Endodermal cell (in vitro differentiated cells): ENCODE measurements around the gene BAHCC1. TPM values are rescaled to one million over a fixed set of nuclear protein-coding genes. Genes with fewer than 3 reads are reported as not detected.

Experiments
- DNase-seq: peaks from one replicate; pipeline ENCODE4 v3.0.0-alpha.2; 2017
- H3K27ac ChIP-seq: 2 replicates; pipeline ENCODE4 v1.5.1; 2013; ENCODE audit warnings: mild to moderate bottlenecking, low read depth, low read length, moderate library complexity
- H3K27me3 ChIP-seq: 2 replicates; pipeline ENCODE4 v1.6.1; 2013; ENCODE audit warnings: mild to moderate bottlenecking, low read length, moderate library complexity; ENCODE audit not compliant: insufficient read depth, control insufficient read depth, poor library complexity, severe bottlenecking
- H3K36me3 ChIP-seq: 2 replicates; pipeline ENCODE4 v1.7.0; 2013; ENCODE audit warnings: mild to moderate bottlenecking, low read length, moderate library complexity; ENCODE audit not compliant: control insufficient read depth, insufficient read depth
- H3K4me1 ChIP-seq: one replicate; pipeline ENCODE4 v1.7.0; 2013; ENCODE audit warnings: low read length; ENCODE audit not compliant: control insufficient read depth, insufficient read depth
- H3K4me3 ChIP-seq: 2 replicates; pipeline ENCODE4 v1.5.1; 2013; ENCODE audit warnings: mild to moderate bottlenecking, low read length, moderate library complexity
- H3K9ac ChIP-seq: 2 replicates; pipeline ENCODE4 v1.6.1; 2013; ENCODE audit warnings: mild to moderate bottlenecking, low read length, moderate library complexity; ENCODE audit not compliant: poor library complexity, severe bottlenecking; ENCODE audit errors: extremely low read depth
- H3K9me3 ChIP-seq: 2 replicates; pipeline ENCODE4 v1.6.1; 2013; ENCODE audit warnings: mild to moderate bottlenecking, low read length, moderate library complexity; ENCODE audit not compliant: control insufficient read depth
- H3K27ac Mint-ChIP-seq: 2 replicates; pipeline ENCODE4 v1.8.0; 2020; ENCODE audit warnings: mixed read lengths
- H3K27me3 Mint-ChIP-seq: 2 replicates; pipeline ENCODE4 v1.8.0; 2021; ENCODE audit warnings: mild to moderate bottlenecking, mixed read lengths; ENCODE audit not compliant: insufficient read depth
- H3K36me3 Mint-ChIP-seq: 2 replicates; pipeline ENCODE4 v1.8.0; 2020; ENCODE audit warnings: low read depth, mixed read lengths
- H3K4me1 Mint-ChIP-seq: 2 replicates; pipeline ENCODE4 v1.8.0; 2020; ENCODE audit warnings: mixed read lengths
- H3K4me3 Mint-ChIP-seq: 2 replicates; pipeline ENCODE4 v1.8.0; 2020; ENCODE audit warnings: mild to moderate bottlenecking, moderate library complexity, mixed read lengths
- H3K9me3 Mint-ChIP-seq: 2 replicates; pipeline ENCODE4 v1.8.0; 2020; ENCODE audit warnings: mild to moderate bottlenecking, mixed read lengths
- WGBS, 2 experiments: methylation state at CpG; one replicate each; pipeline versions ENCODE4 v1.1.5 to v1.1.7; 2013; ENCODE audit warnings: missing lambda C conversion rate in 2 of 2, mixed read lengths in 1 of 2; ENCODE audit not compliant: insufficient coverage in 1 of 2, insufficient read length in 1 of 2; 5-methylcytosine and 5-hydroxymethylcytosine counted together
- total RNA-seq, 2 donors: library from RNA; stranded (reverse); fragmentation: NEBNext Ultra II Directional in 1 of 2; extraction: Animal tissue kit (Norgen Biotek cat#: 25700) in 1 of 2; gene quantifications; 2 replicates in 1 of 2; 3 replicates in 1 of 2; pipeline ENCODE4 v1.2.1, GENCODE V29; 2021
- TF ChIP-seq, protein P1 (sequence below): fragments of 200-600 bp; sonication (generic); conservative IDR thresholded peaks from 2 replicates; pipeline ENCODE4 v1.5.0; 2021; ENCODE audit warnings: antibody characterized with exemption, mild to moderate bottlenecking

The BAHCC1 gene
- total RNA-seq, 2 donors from 2014 or later, result 63.9 to 78.1 TPM

DNA sequence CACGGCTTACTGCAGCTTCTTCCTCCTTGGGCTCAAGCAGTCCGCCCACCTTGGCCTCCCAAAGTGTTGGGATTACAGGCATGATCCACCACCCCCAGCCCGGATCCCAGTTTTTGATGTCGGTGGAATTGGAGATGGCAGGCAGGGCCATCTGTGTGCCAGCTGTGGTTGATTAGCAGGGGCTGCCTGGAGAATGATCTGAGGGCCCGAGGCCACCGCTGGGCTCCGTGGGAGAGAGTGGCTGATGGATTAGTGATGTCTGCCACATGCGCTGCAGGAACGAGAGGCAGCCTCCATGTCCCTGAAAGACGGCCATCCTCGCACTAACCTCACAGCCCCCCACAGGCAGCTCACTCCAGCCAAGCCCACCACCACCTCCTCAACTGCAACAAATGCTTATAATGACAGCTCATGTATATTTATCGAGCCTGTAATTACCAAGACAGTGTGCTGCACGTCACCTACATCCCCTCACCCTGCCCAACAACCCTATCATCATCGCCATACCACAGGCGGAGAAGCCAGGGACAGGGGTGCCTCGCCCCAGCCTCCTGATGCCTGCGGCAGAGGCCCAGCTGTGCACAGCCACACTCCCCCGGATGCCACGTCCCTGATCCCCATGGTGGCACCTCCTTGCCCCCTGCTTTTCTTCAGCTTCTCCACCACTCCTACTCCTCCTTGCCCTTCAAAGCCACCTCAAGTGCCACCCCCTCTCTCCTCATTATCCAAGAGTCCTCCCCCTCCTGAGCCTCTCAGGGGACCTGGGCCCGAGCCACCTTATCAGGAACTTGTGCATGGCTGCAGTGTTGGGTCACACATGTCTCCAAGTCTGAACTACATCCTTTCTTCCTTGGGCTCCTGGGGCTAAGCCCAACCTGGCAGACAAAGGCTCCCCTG lies 84.2 kb downstream of the BAHCC1 start:
- Histone ChIP-seq H3K4me1 (peaks cover 14% of the 10 kb centered on the region), H3K36me3 (no peaks in the 10 kb centered on the region), H3K27ac (no peak overlapping the region), H3K9ac (no peak overlapping the region), H3K27me3 (peaks cover 34% of the 10 kb centered on the region), H3K4me3 (no peak overlapping the region), H3K9me3 (no peaks in the 10 kb centered on the region)
- Mint-ChIP-seq H3K27me3 (peaks cover 48% of the 10 kb centered on the region), H3K36me3 (no peaks in the 10 kb centered on the region), H3K4me1 (peaks cover 7% of the 10 kb centered on the region), H3K27ac (no peak overlapping the region), H3K9me3 (peaks cover 3% of the 10 kb centered on the region), H3K4me3 (no peak overlapping the region)
- TF ChIP-seq, protein P1, sequence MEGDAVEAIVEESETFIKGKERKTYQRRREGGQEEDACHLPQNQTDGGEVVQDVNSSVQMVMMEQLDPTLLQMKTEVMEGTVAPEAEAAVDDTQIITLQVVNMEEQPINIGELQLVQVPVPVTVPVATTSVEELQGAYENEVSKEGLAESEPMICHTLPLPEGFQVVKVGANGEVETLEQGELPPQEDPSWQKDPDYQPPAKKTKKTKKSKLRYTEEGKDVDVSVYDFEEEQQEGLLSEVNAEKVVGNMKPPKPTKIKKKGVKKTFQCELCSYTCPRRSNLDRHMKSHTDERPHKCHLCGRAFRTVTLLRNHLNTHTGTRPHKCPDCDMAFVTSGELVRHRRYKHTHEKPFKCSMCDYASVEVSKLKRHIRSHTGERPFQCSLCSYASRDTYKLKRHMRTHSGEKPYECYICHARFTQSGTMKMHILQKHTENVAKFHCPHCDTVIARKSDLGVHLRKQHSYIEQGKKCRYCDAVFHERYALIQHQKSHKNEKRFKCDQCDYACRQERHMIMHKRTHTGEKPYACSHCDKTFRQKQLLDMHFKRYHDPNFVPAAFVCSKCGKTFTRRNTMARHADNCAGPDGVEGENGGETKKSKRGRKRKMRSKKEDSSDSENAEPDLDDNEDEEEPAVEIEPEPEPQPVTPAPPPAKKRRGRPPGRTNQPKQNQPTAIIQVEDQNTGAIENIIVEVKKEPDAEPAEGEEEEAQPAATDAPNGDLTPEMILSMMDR, result no peak
- WGBS, 2 experiments, result 81 to 86% methylated on average over 11 to 20 of the region's 20 CpGs
- no peak for DNase-seq

DNA sequence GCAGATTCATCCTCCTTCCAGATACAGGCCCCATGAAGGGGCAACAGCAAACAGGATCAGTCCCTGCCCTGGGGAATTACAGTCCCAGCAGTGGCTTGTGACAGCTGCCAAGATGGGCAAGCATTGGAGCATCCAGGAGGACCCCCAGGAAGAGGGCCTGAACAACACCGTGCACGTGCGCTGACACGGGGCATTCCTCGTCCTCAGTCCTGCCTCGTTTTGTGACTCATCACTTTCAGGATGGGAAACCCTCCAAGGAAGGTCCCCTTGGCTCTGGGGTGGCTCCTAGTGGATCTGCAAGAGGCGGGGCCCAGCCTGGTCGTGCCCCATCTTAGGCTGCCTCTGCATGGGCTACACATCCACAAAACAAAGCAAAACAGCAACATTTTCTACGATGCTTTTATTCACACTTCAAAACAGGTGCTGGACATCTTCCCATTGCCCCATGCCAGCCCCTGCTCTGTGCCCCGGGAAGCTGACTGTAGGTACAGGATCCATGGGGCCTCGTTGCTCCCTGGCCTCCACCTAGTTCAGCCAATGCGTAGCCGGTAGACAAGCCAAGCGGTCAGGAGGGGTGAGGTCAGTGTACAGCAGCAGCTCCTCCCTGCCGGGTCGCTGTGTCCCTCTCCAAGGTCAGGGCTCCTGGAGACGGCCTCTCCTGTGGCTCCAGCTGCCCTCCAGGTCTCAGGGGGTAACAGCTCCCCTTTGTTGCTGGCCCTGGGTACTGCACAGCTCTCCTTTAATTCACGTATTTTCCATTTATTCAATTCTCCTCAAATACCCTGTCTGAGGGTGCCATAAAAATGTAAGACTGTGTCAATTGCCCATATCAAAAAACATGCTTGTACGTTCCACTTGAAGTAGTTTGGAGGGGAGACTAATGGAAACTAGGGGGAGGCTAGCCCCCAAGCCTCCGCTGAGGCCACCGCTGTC lies 85.1 kb downstream of the BAHCC1 start:
- Mint-ChIP-seq H3K9me3 (peaks cover 3% of the 10 kb centered on the region), H3K27ac (no peak overlapping the region), H3K4me3 (no peak overlapping the region), H3K4me1 (peaks cover 7% of the 10 kb centered on the region), H3K27me3 (peaks cover 49% of the 10 kb centered on the region), H3K36me3 (no peaks in the 10 kb centered on the region)
- Histone ChIP-seq H3K9me3 (no peaks in the 10 kb centered on the region), H3K27ac (no peak overlapping the region), H3K4me1 (peaks cover 14% of the 10 kb centered on the region), H3K36me3 (no peaks in the 10 kb centered on the region), H3K4me3 (no peak overlapping the region), H3K9ac (no peak overlapping the region), H3K27me3 (peaks cover 34% of the 10 kb centered on the region)
- TF ChIP-seq, protein P1, result no peak
- DNase-seq, result no peak
- 80 to 90% methylated on average over 19 to 21 of the region's 21 CpGs for WGBS, 2 experiments

DNA sequence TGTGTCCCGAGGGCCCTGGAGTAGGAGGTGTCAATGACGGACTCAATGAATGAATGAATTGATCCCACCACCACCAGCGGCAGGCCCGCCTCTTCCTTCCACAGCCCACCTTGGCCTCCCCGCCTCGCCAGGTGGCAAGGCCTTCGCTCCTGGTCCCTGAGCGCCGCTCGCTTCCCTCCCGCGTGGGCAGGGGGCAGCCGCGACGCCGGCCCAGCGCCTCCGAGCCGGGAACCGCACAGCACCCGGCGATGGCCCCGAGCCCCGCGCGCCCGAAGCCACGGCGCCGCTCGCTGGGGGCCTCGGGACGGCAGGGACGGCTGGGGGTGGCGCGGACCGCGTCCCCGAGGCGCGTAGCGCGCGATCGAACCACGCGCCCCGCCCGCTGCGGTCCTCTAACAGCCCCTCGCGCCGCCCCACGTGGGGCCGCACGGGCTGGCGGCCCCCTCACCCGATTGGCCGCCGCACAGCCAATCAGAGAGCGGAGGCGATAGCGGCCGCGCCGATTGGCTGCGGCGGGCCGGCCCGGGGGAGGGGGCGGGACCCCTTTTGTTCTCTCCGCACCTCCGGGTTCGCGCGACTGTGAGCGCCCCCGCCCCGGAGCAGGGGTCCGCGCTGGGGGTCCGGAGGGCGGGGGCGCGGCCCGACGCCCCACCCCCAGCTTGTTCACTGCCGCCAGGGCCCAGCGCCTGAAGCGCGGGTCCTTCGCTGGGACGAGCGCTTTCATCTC lies 86.0 kb downstream of the BAHCC1 start:
- Mint-ChIP-seq H3K4me3 (peak overlapping the region; percentile 24), H3K27ac (no peak overlapping the region), H3K4me1 (peaks cover 7% of the 10 kb centered on the region), H3K27me3 (peaks cover 49% of the 10 kb centered on the region), H3K9me3 (peaks cover 3% of the 10 kb centered on the region), H3K36me3 (no peaks in the 10 kb centered on the region)
- Histone ChIP-seq H3K4me3 (no peak overlapping the region), H3K9ac (no peak overlapping the region), H3K27me3 (peaks cover 34% of the 10 kb centered on the region), H3K36me3 (no peaks in the 10 kb centered on the region), H3K4me1 (peaks cover 14% of the 10 kb centered on the region), H3K9me3 (no peaks in the 10 kb centered on the region), H3K27ac (no peak overlapping the region)
- WGBS, 2 experiments, result 10 to 47% methylated on average over 21 to 94 of the region's 94 CpGs
- TF ChIP-seq, protein P1, result no peak
- peak; percentile 81 for DNase-seq
